A549 (cell line): ENCODE results near the gene SHBG. TPM values are rescaled to one million over a fixed set of nuclear protein-coding genes. Genes with fewer than 3 reads are reported as not detected.
A peak's percentile ranks its signal among the peaks of the same experiment; 100 is the strongest.

Experiments used
- ATAC-seq, 2 experiments: fragments of 200-7000 bp in 1 of 2; fragments of >200 bp in 1 of 2; cut with Nextera tagmentation in 1 of 2; cut with Tn5 transposase in 1 of 2; 3 replicates each; pipeline versions ENCODE4 v1.8.0 to v1.9.1; 2018 to 2020; ENCODE audit warnings: mild to moderate bottlenecking in 1 of 2, moderate library complexity in 1 of 2
- CTCF ChIA-PET: fragments of 300-600 bp; sonication (Branson Sonifier 250); formaldehyde crosslinking; extraction: SDS; loops from one replicate; lab custom pipeline; 2021; ENCODE audit warnings: antibody characterized with exemption, inconsistent platforms; lab: Yijun Ruan, JAX
- POLR2A ChIA-PET: fragments of 350-600 bp; formaldehyde crosslinking; extraction: SDS; loops from one replicate; lab custom pipeline; 2021; ENCODE audit warnings: antibody characterized with exemption, inconsistent platforms; lab: Yijun Ruan, JAX
- DNase-seq, 2 experiments: peaks; one replicate each; pipeline versions ENCODE4 v3.0.0 to v3.0.0-alpha.2; 2011 to 2016; ENCODE audit warnings: low read depth in 1 of 2, low spot score in 1 of 2
- FAIRE-seq: peaks from 2 replicates; lab custom pipeline; 2011; peaks lifted over from hg19 to GRCh38; lab: Jason Lieb, UNC
- H3K27ac ChIP-seq, 2 experiments: fragments of >200 bp; sonication (Bioruptor Twin); formaldehyde crosslinking; 3 replicates each; pipeline ENCODE4 v1.5.1; 2016 to 2017
- H3K4me1 ChIP-seq: fragments of >200 bp; sonication (Bioruptor Twin); formaldehyde crosslinking; 3 replicates; pipeline ENCODE4 v1.6.1; 2016
- H3K4me2 ChIP-seq: fragments of >200 bp; sonication (Bioruptor Twin); formaldehyde crosslinking; 3 replicates; pipeline ENCODE4 v1.6.1; 2016
- H3K4me3 ChIP-seq: fragments of >200 bp; sonication (Bioruptor Twin); formaldehyde crosslinking; 3 replicates; pipeline ENCODE4 v1.5.1; 2016
- H3K9me3 ChIP-seq: fragments of >200 bp; sonication (Bioruptor Twin); formaldehyde crosslinking; 3 replicates; pipeline ENCODE4 v1.6.1; 2016
- CBX2 ChIP-seq: fragments of 200-600 bp; sonication (generic); IDR thresholded peaks from 2 replicates; pipeline ENCODE4 v1.6.1; 2016; ENCODE audit warnings: low read depth, mild to moderate bottlenecking, borderline replicate concordance
- CHD2 ChIP-seq: fragments of 150-350 bp; IDR thresholded peaks from 2 replicates; pipeline ENCODE4 v1.6.1; 2014; ENCODE audit warnings: low read length; ENCODE audit not compliant: partially characterized antibody
- CHD4 ChIP-seq: fragments of 200-600 bp; sonication (generic); IDR thresholded peaks from 2 replicates; pipeline ENCODE4 v1.6.1; 2016; ENCODE audit warnings: antibody characterized with exemption, mild to moderate bottlenecking, borderline replicate concordance
- EHF ChIP-seq: fragments of 250-450 bp; sonication (Bioruptor Pico); IDR thresholded peaks from 2 replicates; pipeline ENCODE4 v1.5.0; 2020; ENCODE audit warnings: mild to moderate bottlenecking
- EP300 ChIP-seq, 2 experiments: fragments of >200 bp; sonication (Bioruptor Twin); formaldehyde crosslinking; IDR thresholded peaks; 2 replicates in 1 of 2; 3 replicates in 1 of 2; pipeline ENCODE4 v1.6.1; 2016 to 2017
- FOSB ChIP-seq: fragments of 250-450 bp; sonication (Bioruptor Pico); IDR thresholded peaks from 2 replicates; pipeline ENCODE4 v1.5.0; 2020; ENCODE audit warnings: mild to moderate bottlenecking, moderate library complexity
- FOXS1 ChIP-seq: fragments of 250-450 bp; sonication (Bioruptor Pico); IDR thresholded peaks from 2 replicates; pipeline ENCODE4 v1.5.0; 2020; ENCODE audit warnings: mild to moderate bottlenecking, moderate library complexity
- HDAC2 ChIP-seq: fragments of 200-600 bp; sonication (generic); IDR thresholded peaks from 2 replicates; pipeline ENCODE4 v1.6.1; 2016
- HEYL ChIP-seq: fragments of 250-450 bp; sonication (Bioruptor Pico); IDR thresholded peaks from 2 replicates; pipeline ENCODE4 v1.8.0; 2021; ENCODE audit warnings: mild to moderate bottlenecking, moderate library complexity
- JUNB ChIP-seq: fragments of >200 bp; sonication (Bioruptor Twin); formaldehyde crosslinking; IDR thresholded peaks from 2 replicates; pipeline ENCODE4 v1.6.1; 2016
- KDM5A ChIP-seq: fragments of 200-600 bp; sonication (generic); IDR thresholded peaks from 2 replicates; pipeline ENCODE4 v1.6.1; 2016; ENCODE audit warnings: antibody characterized with exemption, mild to moderate bottlenecking
- MYC ChIP-seq: IDR thresholded peaks from 2 replicates; pipeline ENCODE4 v1.6.1; 2012; ENCODE audit warnings: mild to moderate bottlenecking, inconsistent platforms, low read length, improper control_type of control experiment, borderline replicate concordance
- NPAS2 ChIP-seq: fragments of 250-450 bp; sonication (Bioruptor Pico); IDR thresholded peaks from 2 replicates; pipeline ENCODE4 v1.8.0; 2022; ENCODE audit warnings: mild to moderate bottlenecking, moderate library complexity, borderline replicate concordance
- POLR2AphosphoS2 ChIP-seq: conservative IDR thresholded peaks from 2 replicates; pipeline ENCODE4 v1.6.1; 2012; ENCODE audit warnings: low read length, improper control_type of control experiment, inconsistent platforms
- RFX5 ChIP-seq: fragments of 450-650 bp; IDR thresholded peaks from 2 replicates; pipeline ENCODE4 v1.7.1; 2014; ENCODE audit warnings: antibody characterized with exemption, mild to moderate bottlenecking, moderate library complexity
- SREBF2 ChIP-seq: fragments of 450-650 bp; IDR thresholded peaks from 2 replicates; pipeline ENCODE4 v1.6.1; 2014; ENCODE audit warnings: mild to moderate bottlenecking, moderate library complexity
- ZFP36 ChIP-seq: fragments of 450-650 bp; IDR thresholded peaks from 2 replicates; pipeline ENCODE4 v1.6.1; 2014; ENCODE audit warnings: borderline replicate concordance; ENCODE audit not compliant: partially characterized antibody
- ZNF302 ChIP-seq: fragments of 250-450 bp; sonication (Bioruptor Pico); IDR thresholded peaks from 2 replicates; pipeline ENCODE4 v1.9.0; 2021; ENCODE audit warnings: inconsistent platforms, mild to moderate bottlenecking, moderate library complexity
- WGBS: methylation state at CpG from one replicate; pipeline ENCODE4 v1.1.6; 2017; ENCODE audit errors: missing lambda C conversion rate; 5-methylcytosine and 5-hydroxymethylcytosine counted together
- polyA plus RNA-seq, 4 experiments: library from polyadenylated mRNA; depleted of rRNA in 3 of 4; stranded (reverse); fragments of >200 nt; fragmentation: RNase III in 1 of 4; extraction: RNeasy Plus Mini Kit Qiagen cat#74134 plus additional on column Dnase treatment in 1 of 4; gene quantifications; 2 replicates in 3 of 4; 3 replicates in 1 of 4; pipeline ENCODE4 v1.2.3, GENCODE V29; 2011 to 2017
- TF ChIP-seq, protein P1 (sequence below): IDR thresholded peaks from 2 replicates; pipeline ENCODE4 v1.6.1; 2012; ENCODE audit warnings: low read depth, borderline replicate concordance
- TF ChIP-seq, protein P2 (sequence below): IDR thresholded peaks from 2 replicates; pipeline ENCODE4 v1.6.1; 2012
- TF ChIP-seq, protein P3 (sequence below): fragments of >200 bp; sonication (Bioruptor Twin); formaldehyde crosslinking; IDR thresholded peaks from 3 replicates; pipeline ENCODE4 v1.6.1; 2016
- TF ChIP-seq, protein P4 (sequence below): fragments of 250-450 bp; sonication (Bioruptor Pico); IDR thresholded peaks from 2 replicates; pipeline ENCODE4 v1.5.0; 2021; ENCODE audit warnings: mild to moderate bottlenecking, moderate library complexity, borderline replicate concordance
- TF ChIP-seq, protein P5 (sequence below): fragments of >200 bp; sonication (Bioruptor Twin); formaldehyde crosslinking; IDR thresholded peaks from 3 replicates; pipeline ENCODE4 v1.5.1; 2016

The SHBG gene
- polyA plus RNA-seq, 2 of the 4 experiments (the other 2 are of a cell fraction), result 0.31 to 0.63 TPM

DNA sequence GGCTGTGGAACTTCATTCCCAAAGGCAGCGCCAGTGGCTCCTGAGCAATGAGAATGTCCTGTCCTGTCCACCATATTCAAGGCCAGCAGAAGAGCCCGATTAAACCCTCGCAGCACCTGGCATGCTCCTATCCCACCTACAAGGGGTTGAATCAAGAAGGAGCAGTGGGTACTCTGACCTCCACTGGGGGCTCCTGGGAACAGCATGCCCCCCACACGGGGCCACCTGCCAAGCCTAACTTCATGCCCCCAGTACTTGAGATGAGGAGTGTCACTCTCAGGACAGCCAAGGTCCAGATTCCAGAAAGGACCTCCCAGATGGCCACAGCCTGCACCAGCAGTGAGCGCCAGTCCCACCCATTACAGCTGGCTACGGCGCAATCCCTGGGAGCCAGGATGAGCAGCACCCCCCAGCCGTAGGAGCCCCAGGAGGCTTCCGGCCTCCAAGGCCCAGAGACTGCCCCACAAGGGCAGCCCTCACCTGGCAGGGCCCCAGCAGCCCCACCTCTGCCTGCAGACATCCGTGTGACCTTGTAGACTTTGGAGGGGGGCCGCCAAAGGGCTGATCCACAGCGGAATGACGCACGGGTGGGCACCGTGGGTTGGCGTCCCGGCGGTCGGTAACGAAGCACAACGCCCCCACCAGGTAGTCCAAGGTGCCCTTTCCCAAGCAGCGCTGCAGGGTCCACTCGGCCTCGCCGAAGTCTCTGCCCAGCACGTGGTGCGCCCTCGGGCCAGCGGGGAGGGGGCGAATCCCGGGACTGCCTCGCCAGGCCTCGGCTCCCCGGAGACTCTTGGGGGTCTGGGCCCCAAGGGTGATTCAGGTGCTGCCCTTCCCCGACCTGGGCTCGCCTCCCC, 47.3 kb upstream of the SHBG start:
- ChIA-PET CTCF (interaction anchor here (1.0 to 12.1 kb wide), 7 partner anchors 8 to 268 kb away, joined by 3 to 184 read pairs (median 6); partner anchors contain the start of genes SAT2, SENP3, TP53 and WRAP53), POLR2A (interaction anchor here (1.3 to 5.0 kb wide), 4 partner anchors 10 to 105 kb away, joined by 5 to 97 read pairs (median 24); partner anchors contain the start of genes FXR2, TP53 and WRAP53)
- H3K4me2 ChIP-seq, result peak overlapping the region; percentile 84
- WGBS, result 92% methylated on average over 31 of the region's 36 CpGs
- H3K27ac ChIP-seq, result peak overlapping the region; percentile 91 to 96
- no peak for TF ChIP-seq MYC
- no peak for TF ChIP-seq KDM5A
- no peak for TF ChIP-seq CHD4
- TF ChIP-seq POLR2AphosphoS2, result no peak
- TF ChIP-seq ZFP36, result no peak
- TF ChIP-seq, protein P1, sequence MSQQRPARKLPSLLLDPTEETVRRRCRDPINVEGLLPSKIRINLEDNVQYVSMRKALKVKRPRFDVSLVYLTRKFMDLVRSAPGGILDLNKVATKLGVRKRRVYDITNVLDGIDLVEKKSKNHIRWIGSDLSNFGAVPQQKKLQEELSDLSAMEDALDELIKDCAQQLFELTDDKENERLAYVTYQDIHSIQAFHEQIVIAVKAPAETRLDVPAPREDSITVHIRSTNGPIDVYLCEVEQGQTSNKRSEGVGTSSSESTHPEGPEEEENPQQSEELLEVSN, result no peak
- TF ChIP-seq ZNF302, result no peak
- TF ChIP-seq NPAS2 (CRISPR knock-in tag), result no peak
- TF ChIP-seq, protein P2, sequence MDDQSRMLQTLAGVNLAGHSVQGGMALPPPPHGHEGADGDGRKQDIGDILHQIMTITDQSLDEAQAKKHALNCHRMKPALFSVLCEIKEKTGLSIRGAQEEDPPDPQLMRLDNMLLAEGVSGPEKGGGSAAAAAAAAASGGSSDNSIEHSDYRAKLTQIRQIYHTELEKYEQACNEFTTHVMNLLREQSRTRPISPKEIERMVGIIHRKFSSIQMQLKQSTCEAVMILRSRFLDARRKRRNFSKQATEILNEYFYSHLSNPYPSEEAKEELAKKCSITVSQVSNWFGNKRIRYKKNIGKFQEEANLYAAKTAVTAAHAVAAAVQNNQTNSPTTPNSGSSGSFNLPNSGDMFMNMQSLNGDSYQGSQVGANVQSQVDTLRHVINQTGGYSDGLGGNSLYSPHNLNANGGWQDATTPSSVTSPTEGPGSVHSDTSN, result no peak
- no peak for TF ChIP-seq EP300 (IDR thresholded peaks at IDR 0.05)
- TF ChIP-seq FOXS1 (CRISPR knock-in tag), result no peak
- no peak for TF ChIP-seq JUNB
- TF ChIP-seq HDAC2, result no peak
- TF ChIP-seq, protein P3, sequence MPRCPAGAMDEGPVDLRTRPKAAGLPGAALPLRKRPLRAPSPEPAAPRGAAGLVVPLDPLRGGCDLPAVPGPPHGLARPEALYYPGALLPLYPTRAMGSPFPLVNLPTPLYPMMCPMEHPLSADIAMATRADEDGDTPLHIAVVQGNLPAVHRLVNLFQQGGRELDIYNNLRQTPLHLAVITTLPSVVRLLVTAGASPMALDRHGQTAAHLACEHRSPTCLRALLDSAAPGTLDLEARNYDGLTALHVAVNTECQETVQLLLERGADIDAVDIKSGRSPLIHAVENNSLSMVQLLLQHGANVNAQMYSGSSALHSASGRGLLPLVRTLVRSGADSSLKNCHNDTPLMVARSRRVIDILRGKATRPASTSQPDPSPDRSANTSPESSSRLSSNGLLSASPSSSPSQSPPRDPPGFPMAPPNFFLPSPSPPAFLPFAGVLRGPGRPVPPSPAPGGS, result no peak
- TF ChIP-seq CHD2, result no peak
- no peak for TF ChIP-seq SREBF2
- no peak for ATAC-seq
- FAIRE-seq, result no peak
- H3K4me3 ChIP-seq, result peak overlapping the region; percentile 66
- H3K9me3 ChIP-seq, result no peaks in the 10 kb centered on the region
- H3K4me1 ChIP-seq, result peaks cover 56% of the 10 kb centered on the region
- no peak for DNase-seq

DNA sequence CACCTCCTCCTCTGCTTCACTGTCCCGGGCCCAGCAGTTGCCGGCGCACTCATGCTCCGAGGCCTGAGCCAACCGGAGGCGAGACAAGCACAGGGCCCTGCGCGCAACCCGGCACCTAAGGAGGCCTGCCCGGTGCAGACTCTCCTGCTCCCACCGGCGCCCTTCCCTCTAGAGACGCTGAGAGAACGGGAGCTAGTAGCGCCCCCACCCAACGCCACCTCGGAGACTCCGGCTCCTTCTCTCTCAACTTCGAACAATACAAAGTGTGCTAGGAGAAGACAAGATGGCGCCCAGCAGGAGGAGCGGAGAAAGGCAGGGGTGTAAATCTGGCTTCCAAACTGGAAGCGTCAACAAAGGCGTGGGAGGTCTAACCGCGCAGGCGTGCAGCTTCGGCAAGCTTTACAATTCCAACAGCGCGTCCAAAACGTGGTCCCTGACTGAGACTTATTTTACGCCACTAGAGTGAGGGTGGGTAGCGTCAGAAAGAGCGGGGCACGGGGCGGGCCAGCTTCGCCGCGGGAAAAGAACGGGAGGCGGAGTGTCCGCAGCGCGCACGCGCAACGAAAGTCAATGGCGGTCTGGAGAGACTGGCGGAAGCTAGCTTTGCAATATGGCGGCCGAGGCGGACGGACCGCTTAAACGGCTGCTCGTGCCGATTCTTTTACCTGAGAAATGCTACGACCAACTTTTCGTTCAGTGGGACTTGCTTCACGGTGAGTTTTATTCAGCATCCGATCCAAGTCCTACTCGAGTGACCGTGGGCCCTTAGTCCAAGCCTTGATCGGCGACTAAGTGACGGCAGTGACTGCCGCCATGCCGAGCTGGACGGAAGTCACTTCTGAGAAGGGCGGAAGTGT, 46.5 kb upstream of the SHBG start, which contains the start of gene MPDU1:
Gene MPDU1 (plus strand): TSS at position 600 of the 857 bp plus-strand sequence. CDS start 11 bp downstream, at position 611.
- ATAC-seq, result peak; percentile 35 to 68
- 11% methylated on average over 59 of the region's 69 CpGs for WGBS
- TF ChIP-seq FOXS1 (CRISPR knock-in tag), result peak; percentile 86
- TF ChIP-seq CBX2, result no peak
- peak; percentile 75; the same call in 1 of the 2 replicates for TF ChIP-seq HEYL (CRISPR knock-in tag)
- TF ChIP-seq, protein P4, sequence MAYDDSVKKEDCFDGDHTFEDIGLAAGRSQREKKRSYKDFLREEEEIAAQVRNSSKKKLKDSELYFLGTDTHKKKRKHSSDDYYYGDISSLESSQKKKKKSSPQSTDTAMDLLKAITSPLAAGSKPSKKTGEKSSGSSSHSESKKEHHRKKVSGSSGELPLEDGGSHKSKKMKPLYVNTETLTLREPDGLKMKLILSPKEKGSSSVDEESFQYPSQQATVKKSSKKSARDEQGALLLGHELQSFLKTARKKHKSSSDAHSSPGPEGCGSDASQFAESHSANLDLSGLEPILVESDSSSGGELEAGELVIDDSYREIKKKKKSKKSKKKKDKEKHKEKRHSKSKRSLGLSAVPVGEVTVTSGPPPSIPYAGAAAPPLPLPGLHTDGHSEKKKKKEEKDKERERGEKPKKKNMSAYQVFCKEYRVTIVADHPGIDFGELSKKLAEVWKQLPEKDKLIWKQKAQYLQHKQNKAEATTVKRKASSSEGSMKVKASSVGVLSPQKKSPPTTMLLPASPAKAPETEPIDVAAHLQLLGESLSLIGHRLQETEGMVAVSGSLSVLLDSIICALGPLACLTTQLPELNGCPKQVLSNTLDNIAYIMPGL (CRISPR knock-in tag), result peak; percentile 92; the same call in 1 of the 2 replicates
- TF ChIP-seq, protein P2, result 0 out of 2 replicates have a peak, but pooled peaks have one; percentile 41
- TF ChIP-seq SREBF2, result no peak; the same call in 1 of the 2 replicates
- TF ChIP-seq, protein P5, sequence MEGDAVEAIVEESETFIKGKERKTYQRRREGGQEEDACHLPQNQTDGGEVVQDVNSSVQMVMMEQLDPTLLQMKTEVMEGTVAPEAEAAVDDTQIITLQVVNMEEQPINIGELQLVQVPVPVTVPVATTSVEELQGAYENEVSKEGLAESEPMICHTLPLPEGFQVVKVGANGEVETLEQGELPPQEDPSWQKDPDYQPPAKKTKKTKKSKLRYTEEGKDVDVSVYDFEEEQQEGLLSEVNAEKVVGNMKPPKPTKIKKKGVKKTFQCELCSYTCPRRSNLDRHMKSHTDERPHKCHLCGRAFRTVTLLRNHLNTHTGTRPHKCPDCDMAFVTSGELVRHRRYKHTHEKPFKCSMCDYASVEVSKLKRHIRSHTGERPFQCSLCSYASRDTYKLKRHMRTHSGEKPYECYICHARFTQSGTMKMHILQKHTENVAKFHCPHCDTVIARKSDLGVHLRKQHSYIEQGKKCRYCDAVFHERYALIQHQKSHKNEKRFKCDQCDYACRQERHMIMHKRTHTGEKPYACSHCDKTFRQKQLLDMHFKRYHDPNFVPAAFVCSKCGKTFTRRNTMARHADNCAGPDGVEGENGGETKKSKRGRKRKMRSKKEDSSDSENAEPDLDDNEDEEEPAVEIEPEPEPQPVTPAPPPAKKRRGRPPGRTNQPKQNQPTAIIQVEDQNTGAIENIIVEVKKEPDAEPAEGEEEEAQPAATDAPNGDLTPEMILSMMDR, result no peak
- TF ChIP-seq, protein P1, result peak; percentile 99
- no peak for TF ChIP-seq RFX5
- peak; percentile 97 for TF ChIP-seq EHF (CRISPR knock-in tag)
- TF ChIP-seq FOSB (CRISPR knock-in tag), result 0 out of 2 replicates have a peak, but pooled peaks have one; percentile 78
- TF ChIP-seq JUNB, result no peak

More for the DNA sequence above, 46.5 kb upstream of the SHBG start, which contains the start of gene MPDU1:
- FAIRE-seq, result peak; percentile 67
- DNase-seq, result peak; percentile 89 to 97
- Histone ChIP-seq H3K4me3 (peak within 1 kb of the TSS; percentile 66), H3K4me1 (peaks cover 50% of the 10 kb centered on the region), H3K9me3 (no peaks in the 10 kb centered on the region), H3K27ac (peak within 1 kb of the TSS; percentile 91 to 96), H3K4me2 (peak within 1 kb of the TSS; percentile 84)
- ChIA-PET POLR2A (interaction anchor here (0.6 to 5.0 kb wide), 21 partner anchors 10 to 274 kb away, joined by 3 to 97 read pairs (median 5); partner anchors contain the start of genes DNAH2, FXR2, NAA38 and SAT2), CTCF (interaction anchor here (0.9 to 12.1 kb wide), 12 partner anchors 8 to 267 kb away, joined by 3 to 184 read pairs (median 5); partner anchors contain the start of genes FXR2, SAT2, SENP3 and TMEM95)
